ENCODE data around the gene INKA1.
A peak's percentile ranks its signal among the peaks of the same experiment; 100 is the strongest.

Gene INKA1

GRCh38 chr3:49787182-49787464, 15.9 kb upstream of the INKA1 start:
- no peak for DNase-seq

- no peak for DNase-seq
Measured at GRCh38 chr3:49787536-49787935, 15.5 kb upstream of the INKA1 start.

- no peak for DNase-seq
Measured at GRCh38 chr3:49788056-49788455, 15.0 kb upstream of the INKA1 start.

- DNase-seq, result peak; percentile 56
Measured at GRCh38 chr3:49790626-49791411, 12.2 kb upstream of the INKA1 start.

GRCh38 chr3:49791571-49791970, 11.5 kb upstream of the INKA1 start:
- peak; percentile 39 for DNase-seq

- peak; percentile 50 for DNase-seq
Measured at GRCh38 chr3:49792371-49793150, 10.5 kb upstream of the INKA1 start.

GRCh38 chr3:49793486-49794085, 9.5 kb upstream of the INKA1 start:
- peak; percentile 50 for DNase-seq

GRCh38 chr3:49794431-49794830, 8.6 kb upstream of the INKA1 start:
- no peak for DNase-seq

GRCh38 chr3:49794926-49795905, 7.8 kb upstream of the INKA1 start:
- no peak for DNase-seq

- no peak for DNase-seq
Measured at GRCh38 chr3:49799105-49799504, 4.0 kb upstream of the INKA1 start.

- no peak for DNase-seq
Measured at GRCh38 chr3:49799761-49800160, 3.3 kb upstream of the INKA1 start, which contains the start of gene CDHR4. Gene CDHR4 (minus strand): TSS chr3:49799873. CDS start chr3:49799812, 61 bp downstream.

- no peak for DNase-seq
Measured at GRCh38 chr3:49801160-49801559, 1.9 kb upstream of the INKA1 start.

GRCh38 chr3:49803465-49804140, 542 bp downstream of the INKA1 start:
- DNase-seq, result peak; percentile 78

GRCh38 chr3:49804141-49805041, 1.3 kb downstream of the INKA1 start:
- no peak for DNase-seq

GRCh38 chr3:49805367-49805782, 2.3 kb downstream of the INKA1 start:
- no peak for DNase-seq

- no peak for DNase-seq
Measured at GRCh38 chr3:49805897-49806701, 3.0 kb downstream of the INKA1 start.

GRCh38 chr3:49806850-49807249, 3.8 kb downstream of the INKA1 start:
- no peak for DNase-seq

- no peak for DNase-seq
Measured at GRCh38 chr3:49807431-49808114, 4.5 kb downstream of the INKA1 start.

GRCh38 chr3:49812916-49813496, 9.9 kb downstream of the INKA1 start:
- no peak for DNase-seq
